Measurements from ENCODE around the gene BCL11B.

Gene BCL11B

DNA sequence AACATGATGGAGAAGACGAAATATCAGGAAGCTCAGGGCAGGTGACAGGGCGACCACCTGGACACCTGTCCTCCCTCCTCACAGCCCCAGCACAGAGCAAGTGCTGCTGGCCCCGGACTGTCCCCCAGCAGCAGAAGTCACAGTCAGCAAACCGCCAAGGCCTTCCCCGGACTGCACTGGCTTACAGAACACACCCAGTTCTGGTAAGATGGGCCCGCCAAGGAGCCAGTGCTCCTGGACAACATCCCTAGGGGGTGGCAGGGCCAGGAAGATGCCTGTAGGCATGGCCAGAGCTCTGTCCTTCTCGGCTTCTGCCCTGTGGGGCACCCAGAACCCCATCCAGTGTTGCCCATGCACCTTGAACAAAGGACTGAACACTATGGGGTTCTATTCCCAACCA lies 77.9 kb downstream of the BCL11B start:
- peaks cover 3% of the 10 kb centered on the region for H3K4me1 ChIP-seq (ENCODE audit: control insufficient read depth, low read depth, low read length)
- H3K23ac ChIP-seq (ENCODE audit: low read length), result no peak overlapping the region
- no peak overlapping the region for H2BK5ac ChIP-seq (ENCODE audit: low read length)
- H3K4ac ChIP-seq (ENCODE audit: low read depth, low read length), result no peak overlapping the region
- H3K4me2 ChIP-seq (ENCODE audit: low read length), result no peak overlapping the region
- no peaks in the 10 kb centered on the region for H3K27me3 ChIP-seq (ENCODE audit: insufficient read depth, low read length, poor library complexity)
- WGBS (ENCODE audit: extremely low coverage, insufficient coverage, low lambda C conversion rate), result no CpG with 5 or more reads among the region's 7 CpGs
- H4K5ac ChIP-seq (ENCODE audit: low read length), result no peak overlapping the region
- H3K27ac ChIP-seq (ENCODE audit: low read depth, low read length), result no peak overlapping the region
- no peak overlapping the region for H2BK120ac ChIP-seq (ENCODE audit: low read depth, low read length)
- no peak overlapping the region for H3K18ac ChIP-seq (ENCODE audit: low read length)
- H3K4me3 ChIP-seq (ENCODE audit: low read length), result no peak overlapping the region
- no peak overlapping the region for H3K56ac ChIP-seq (ENCODE audit: low read length)
- H3K79me2 ChIP-seq (ENCODE audit: control insufficient read depth, insufficient read depth, low read length), result peaks cover 13% of the 10 kb centered on the region
- H2AK5ac ChIP-seq (ENCODE audit: low read length), result no peak overlapping the region
- no peak for DNase-seq
- H3K36me3 ChIP-seq (ENCODE audit: control insufficient read depth, insufficient read depth, low read length), result no peaks in the 10 kb centered on the region
- no peak overlapping the region for H2BK15ac ChIP-seq (replicated peaks; ENCODE audit: low read depth)
- peaks cover 29% of the 10 kb centered on the region for H3K79me1 ChIP-seq (ENCODE audit: low read length)
- no peak overlapping the region for H4K8ac ChIP-seq (ENCODE audit: low read depth, low read length)
- no peak overlapping the region for H3K9ac ChIP-seq (ENCODE audit: low read length)

DNA sequence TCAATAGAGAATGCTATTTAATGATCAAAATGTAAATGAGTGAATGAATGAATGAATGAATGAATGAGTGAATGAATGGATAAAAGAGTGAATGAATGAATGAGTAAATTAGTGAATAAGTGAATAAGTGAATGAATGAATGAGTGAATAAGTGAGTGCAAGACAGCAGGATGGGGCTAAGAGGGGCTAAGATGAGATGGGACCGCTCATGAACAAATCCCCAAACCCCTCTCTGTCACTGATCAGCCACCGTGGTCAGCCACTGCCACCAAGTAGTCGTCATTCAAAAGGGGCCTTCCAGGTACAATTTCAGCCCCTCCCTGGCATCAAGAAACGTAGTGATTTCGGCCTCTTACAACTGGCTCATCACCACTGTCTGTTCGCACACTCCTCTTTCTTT lies 79.2 kb downstream of the BCL11B start:
- Histone ChIP-seq H4K8ac (ENCODE audit: low read depth, low read length) (no peak overlapping the region), H3K36me3 (ENCODE audit: control insufficient read depth, insufficient read depth, low read length) (no peaks in the 10 kb centered on the region), H3K18ac (ENCODE audit: low read length) (no peak overlapping the region), H2BK5ac (ENCODE audit: low read length) (no peak overlapping the region), H3K56ac (ENCODE audit: low read length) (no peak overlapping the region), H2BK120ac (ENCODE audit: low read depth, low read length) (no peak overlapping the region), H3K79me2 (ENCODE audit: control insufficient read depth, insufficient read depth, low read length) (peaks cover 10% of the 10 kb centered on the region), H3K79me1 (ENCODE audit: low read length) (peaks cover 21% of the 10 kb centered on the region), H3K4me1 (ENCODE audit: control insufficient read depth, low read depth, low read length) (peaks cover 3% of the 10 kb centered on the region), H3K23ac (ENCODE audit: low read length) (no peak overlapping the region), H2BK15ac (replicated peaks; ENCODE audit: low read depth) (no peak overlapping the region), H3K9ac (ENCODE audit: low read length) (no peak overlapping the region), H3K27me3 (ENCODE audit: insufficient read depth, low read length, poor library complexity) (no peaks in the 10 kb centered on the region), H3K4me2 (ENCODE audit: low read length) (no peak overlapping the region), H3K27ac (ENCODE audit: low read depth, low read length) (no peak overlapping the region), H3K4ac (ENCODE audit: low read depth, low read length) (no peak overlapping the region), H4K5ac (ENCODE audit: low read length) (no peak overlapping the region), H2AK5ac (ENCODE audit: low read length) (no peak overlapping the region), H3K4me3 (ENCODE audit: low read length) (no peak overlapping the region)
- no CpG with 5 or more reads among the region's 6 CpGs for WGBS (ENCODE audit: extremely low coverage, insufficient coverage, low lambda C conversion rate)
- DNase-seq, result no peak

DNA sequence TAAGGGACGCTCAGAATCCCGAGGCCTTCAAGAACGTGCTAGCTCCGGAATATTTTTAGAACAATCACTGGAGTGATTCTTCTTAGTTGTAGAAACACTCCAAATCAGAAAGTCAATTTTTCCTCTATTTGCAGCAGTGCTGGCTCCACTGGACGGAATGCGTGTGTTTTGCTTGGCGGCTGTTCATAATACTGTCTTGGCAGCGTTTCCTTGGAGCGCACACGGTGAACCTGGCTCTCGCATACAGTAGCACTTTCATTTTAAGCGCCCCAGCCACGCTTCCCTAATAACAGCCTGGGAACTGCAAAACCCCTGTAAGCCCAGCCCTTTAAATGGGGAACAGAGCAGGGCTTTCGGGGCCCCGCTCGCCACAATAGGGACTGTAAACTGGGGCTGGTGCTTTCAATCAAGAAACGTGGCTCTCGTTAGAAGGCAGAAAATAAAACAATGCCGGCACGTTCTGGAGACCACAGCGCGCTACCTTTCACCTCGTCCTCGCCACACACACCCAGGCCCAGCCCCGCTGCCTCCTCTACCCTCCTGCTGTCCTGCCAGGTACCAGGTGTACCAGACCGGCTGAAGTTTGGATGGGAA lies 79.9 kb downstream of the BCL11B start:
- H3K4ac ChIP-seq (ENCODE audit: low read depth, low read length), result no peak overlapping the region
- peaks cover 13% of the 10 kb centered on the region for H3K79me2 ChIP-seq (ENCODE audit: control insufficient read depth, insufficient read depth, low read length)
- H3K79me1 ChIP-seq (ENCODE audit: low read length), result peaks cover 25% of the 10 kb centered on the region
- H4K5ac ChIP-seq (ENCODE audit: low read length), result no peak overlapping the region
- H4K8ac ChIP-seq (ENCODE audit: low read depth, low read length), result no peak overlapping the region
- no peak overlapping the region for H2AK5ac ChIP-seq (ENCODE audit: low read length)
- no CpG with 5 or more reads among the region's 26 CpGs for WGBS (ENCODE audit: extremely low coverage, insufficient coverage, low lambda C conversion rate)
- H2BK15ac ChIP-seq (replicated peaks; ENCODE audit: low read depth), result no peak overlapping the region
- no peak overlapping the region for H3K23ac ChIP-seq (ENCODE audit: low read length)
- no peak overlapping the region for H3K18ac ChIP-seq (ENCODE audit: low read length)
- no peak overlapping the region for H3K4me3 ChIP-seq (ENCODE audit: low read length)
- no peak overlapping the region for H2BK5ac ChIP-seq (ENCODE audit: low read length)
- DNase-seq, result no peak
- H3K4me1 ChIP-seq (ENCODE audit: control insufficient read depth, low read depth, low read length), result peaks cover 3% of the 10 kb centered on the region
- no peak overlapping the region for H3K9ac ChIP-seq (ENCODE audit: low read length)
- H3K4me2 ChIP-seq (ENCODE audit: low read length), result no peak overlapping the region
- no peak overlapping the region for H2BK120ac ChIP-seq (ENCODE audit: low read depth, low read length)
- no peaks in the 10 kb centered on the region for H3K27me3 ChIP-seq (ENCODE audit: insufficient read depth, low read length, poor library complexity)
- no peak overlapping the region for H3K56ac ChIP-seq (ENCODE audit: low read length)
- H3K27ac ChIP-seq (ENCODE audit: low read depth, low read length), result no peak overlapping the region
- H3K36me3 ChIP-seq (ENCODE audit: control insufficient read depth, insufficient read depth, low read length), result no peaks in the 10 kb centered on the region

DNA sequence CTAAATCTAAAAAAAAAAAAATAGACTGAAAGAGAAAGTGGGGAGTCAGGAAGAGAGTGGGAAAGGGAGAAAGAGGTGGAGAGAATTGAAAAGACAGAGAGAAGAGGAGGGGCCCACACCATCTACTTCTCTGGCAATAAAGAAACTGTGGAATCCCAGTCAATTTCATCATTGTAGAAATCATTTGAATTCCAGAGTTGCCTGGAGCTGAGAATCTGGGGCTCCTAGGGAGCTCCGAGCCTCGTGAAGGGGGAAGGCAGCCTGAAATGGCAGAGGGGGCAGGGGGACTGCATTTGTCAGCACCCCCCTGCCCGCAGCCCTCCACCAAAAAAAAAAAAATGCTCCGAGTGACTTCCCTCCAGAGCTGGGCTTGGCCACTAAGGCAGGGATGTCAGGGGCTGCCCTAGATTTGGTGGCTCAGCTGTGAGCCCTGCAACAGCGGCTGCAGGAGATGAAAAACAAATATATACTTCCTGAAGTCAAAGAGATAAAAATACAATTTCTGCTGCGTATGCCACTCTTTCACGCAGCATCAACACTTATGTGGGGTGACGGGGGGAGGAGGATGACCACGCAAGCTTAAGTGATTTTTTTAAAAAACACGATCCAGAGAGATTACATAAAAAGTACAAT lies 80.5 kb downstream of the BCL11B start:
- Histone ChIP-seq H2BK15ac (replicated peaks; ENCODE audit: low read depth) (no peak overlapping the region), H3K27ac (ENCODE audit: low read depth, low read length) (no peak overlapping the region), H3K79me1 (ENCODE audit: low read length) (peaks cover 24% of the 10 kb centered on the region), H2BK120ac (ENCODE audit: low read depth, low read length) (no peak overlapping the region), H4K8ac (ENCODE audit: low read depth, low read length) (no peak overlapping the region), H2AK5ac (ENCODE audit: low read length) (no peak overlapping the region), H4K5ac (ENCODE audit: low read length) (no peak overlapping the region), H3K23ac (ENCODE audit: low read length) (no peak overlapping the region), H3K4me3 (ENCODE audit: low read length) (no peak overlapping the region), H3K4ac (ENCODE audit: low read depth, low read length) (no peak overlapping the region), H3K27me3 (ENCODE audit: insufficient read depth, low read length, poor library complexity) (no peaks in the 10 kb centered on the region), H2BK5ac (ENCODE audit: low read length) (no peak overlapping the region), H3K56ac (ENCODE audit: low read length) (no peak overlapping the region), H3K36me3 (ENCODE audit: control insufficient read depth, insufficient read depth, low read length) (no peaks in the 10 kb centered on the region), H3K4me2 (ENCODE audit: low read length) (no peak overlapping the region), H3K79me2 (ENCODE audit: control insufficient read depth, insufficient read depth, low read length) (peaks cover 17% of the 10 kb centered on the region), H3K18ac (ENCODE audit: low read length) (no peak overlapping the region), H3K9ac (ENCODE audit: low read length) (no peak overlapping the region), H3K4me1 (ENCODE audit: control insufficient read depth, low read depth, low read length) (peaks cover 3% of the 10 kb centered on the region)
- peak; percentile 32 for DNase-seq
- WGBS (ENCODE audit: extremely low coverage, insufficient coverage, low lambda C conversion rate), result no CpG with 5 or more reads among the region's 10 CpGs

DNA sequence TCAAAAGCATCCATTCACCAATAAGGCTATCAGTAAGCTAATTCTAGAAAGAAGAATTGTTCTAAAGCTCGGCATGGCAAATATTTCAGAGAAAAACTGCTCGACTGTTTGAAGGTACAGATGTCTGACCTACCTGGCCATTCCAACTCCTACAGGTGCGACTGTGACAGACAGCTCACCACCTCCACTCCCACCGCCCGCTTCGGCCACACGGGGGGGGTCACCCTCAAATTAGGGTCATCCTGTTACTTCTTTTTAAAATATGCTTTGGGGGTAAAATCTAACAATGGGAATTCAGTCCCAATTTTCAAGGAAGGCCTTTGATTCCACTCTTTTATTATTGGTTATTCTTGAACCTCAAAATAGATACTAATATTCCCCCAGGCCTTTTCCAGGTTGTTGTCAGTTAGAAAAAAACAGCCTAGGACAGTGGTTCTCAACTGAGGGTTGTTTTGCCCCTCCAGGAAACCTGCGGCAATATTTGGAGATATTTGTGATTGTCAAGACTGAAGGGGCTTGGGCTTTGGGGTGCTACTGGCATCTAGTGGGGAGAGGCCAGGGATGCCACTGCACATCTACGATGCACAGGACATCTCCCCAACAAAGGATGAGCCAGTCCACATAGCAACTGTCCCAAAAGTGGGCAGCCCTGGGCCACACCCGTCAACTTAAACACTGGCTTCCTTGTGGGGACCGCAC lies 81.2 kb downstream of the BCL11B start:
- Histone ChIP-seq H3K4ac (ENCODE audit: low read depth, low read length) (no peak overlapping the region), H3K36me3 (ENCODE audit: control insufficient read depth, insufficient read depth, low read length) (no peaks in the 10 kb centered on the region), H4K5ac (ENCODE audit: low read length) (no peak overlapping the region), H3K18ac (ENCODE audit: low read length) (no peak overlapping the region), H3K4me2 (ENCODE audit: low read length) (no peak overlapping the region), H2BK15ac (replicated peaks; ENCODE audit: low read depth) (no peak overlapping the region), H2BK120ac (ENCODE audit: low read depth, low read length) (no peak overlapping the region), H3K27ac (ENCODE audit: low read depth, low read length) (no peak overlapping the region), H3K79me2 (ENCODE audit: control insufficient read depth, insufficient read depth, low read length) (peaks cover 20% of the 10 kb centered on the region), H3K4me3 (ENCODE audit: low read length) (no peak overlapping the region), H3K56ac (ENCODE audit: low read length) (no peak overlapping the region), H4K8ac (ENCODE audit: low read depth, low read length) (no peak overlapping the region), H2BK5ac (ENCODE audit: low read length) (no peak overlapping the region), H3K4me1 (ENCODE audit: control insufficient read depth, low read depth, low read length) (peaks cover 3% of the 10 kb centered on the region), H2AK5ac (ENCODE audit: low read length) (no peak overlapping the region), H3K27me3 (ENCODE audit: insufficient read depth, low read length, poor library complexity) (no peaks in the 10 kb centered on the region), H3K9ac (ENCODE audit: low read length) (no peak overlapping the region), H3K79me1 (ENCODE audit: low read length) (peaks cover 23% of the 10 kb centered on the region), H3K23ac (ENCODE audit: low read length) (no peak overlapping the region)
- DNase-seq, result no peak
- no CpG with 5 or more reads among the region's 11 CpGs for WGBS (ENCODE audit: extremely low coverage, insufficient coverage, low lambda C conversion rate)
